Measurements from ENCODE around the gene LRRC17.

DNA sequence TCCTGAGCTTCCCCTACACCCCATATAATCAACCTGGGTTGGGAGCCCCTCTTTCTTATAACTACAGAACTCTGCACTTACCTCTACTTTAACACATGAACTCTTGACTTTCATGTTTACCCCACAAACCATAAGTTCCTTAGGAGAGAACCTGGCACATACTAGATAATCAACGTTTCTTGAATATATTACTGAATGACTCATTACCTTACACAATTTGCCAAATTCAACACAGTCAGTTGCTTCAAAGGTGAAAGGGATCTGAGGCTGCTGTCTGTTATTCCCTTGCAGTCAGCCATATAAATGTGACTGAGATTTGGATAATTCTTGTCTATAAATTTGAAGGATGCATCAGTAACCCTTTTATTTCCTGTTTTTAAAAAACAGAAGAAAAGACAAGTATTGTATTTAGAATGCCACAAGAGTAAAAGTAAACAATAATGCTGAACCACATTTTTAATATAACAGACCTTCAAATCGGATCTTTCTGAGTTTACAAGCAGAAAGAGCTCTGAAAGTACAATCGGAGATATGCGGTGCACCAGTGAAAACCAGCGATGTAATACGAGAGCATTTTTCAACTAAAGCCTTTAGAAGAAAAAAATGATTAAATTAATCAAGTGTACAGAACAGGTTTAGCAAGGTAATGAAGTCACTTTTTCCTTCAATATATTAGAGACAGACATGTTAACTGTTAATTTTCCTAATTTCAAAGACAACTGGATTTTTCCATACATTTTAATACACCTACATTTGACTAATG is 29.5 kb upstream of the LRRC17 start:
- no peak for TF ChIP-seq EZH2 (IDR thresholded peaks at IDR 0.05; ENCODE audit: borderline replicate concordance)
- TF ChIP-seq, protein P1, sequence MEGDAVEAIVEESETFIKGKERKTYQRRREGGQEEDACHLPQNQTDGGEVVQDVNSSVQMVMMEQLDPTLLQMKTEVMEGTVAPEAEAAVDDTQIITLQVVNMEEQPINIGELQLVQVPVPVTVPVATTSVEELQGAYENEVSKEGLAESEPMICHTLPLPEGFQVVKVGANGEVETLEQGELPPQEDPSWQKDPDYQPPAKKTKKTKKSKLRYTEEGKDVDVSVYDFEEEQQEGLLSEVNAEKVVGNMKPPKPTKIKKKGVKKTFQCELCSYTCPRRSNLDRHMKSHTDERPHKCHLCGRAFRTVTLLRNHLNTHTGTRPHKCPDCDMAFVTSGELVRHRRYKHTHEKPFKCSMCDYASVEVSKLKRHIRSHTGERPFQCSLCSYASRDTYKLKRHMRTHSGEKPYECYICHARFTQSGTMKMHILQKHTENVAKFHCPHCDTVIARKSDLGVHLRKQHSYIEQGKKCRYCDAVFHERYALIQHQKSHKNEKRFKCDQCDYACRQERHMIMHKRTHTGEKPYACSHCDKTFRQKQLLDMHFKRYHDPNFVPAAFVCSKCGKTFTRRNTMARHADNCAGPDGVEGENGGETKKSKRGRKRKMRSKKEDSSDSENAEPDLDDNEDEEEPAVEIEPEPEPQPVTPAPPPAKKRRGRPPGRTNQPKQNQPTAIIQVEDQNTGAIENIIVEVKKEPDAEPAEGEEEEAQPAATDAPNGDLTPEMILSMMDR (IDR thresholded peaks at IDR 0.05; ENCODE audit: poor library complexity), result no peak
- no peak for TF ChIP-seq EZH2phosphoT487 (IDR thresholded peaks at IDR 0.05; ENCODE audit: low read depth, severe bottlenecking, unreplicated experiment)
